Spleen (tissue), 11 donors: ENCODE data around the gene KLHL33. TPM values are rescaled to one million over a fixed set of nuclear protein-coding genes. Genes with fewer than 3 reads are reported as not detected.

Experiments
- DNase-seq: peaks from one replicate; pipeline ENCODE4 v3.0.0-alpha.2; 2020
- H3K27ac ChIP-seq, 8 donors: fragments of 200-600 bp; sonication (generic) in 7 of 8; 1 replicate in 4 of 8; 2 replicates in 4 of 8; pipeline versions ENCODE4 v1.5.0 to v1.8.0; 2016 to 2021; ENCODE audit warnings: inconsistent platforms in 4 of 8, mild to moderate bottlenecking in 4 of 8, moderate library complexity in 1 of 8
- H3K27me3 ChIP-seq, 7 donors: fragments of 200-600 bp; sonication (generic) in 6 of 7; replicated peaks in 1 of 7; 1 replicate in 4 of 7; 2 replicates in 3 of 7; pipeline versions ENCODE4 v1.5.0 to v1.8.0; 2016 to 2021; ENCODE audit warnings: inconsistent platforms in 3 of 7, mild to moderate bottlenecking in 1 of 7
- H3K36me3 ChIP-seq, 6 donors: fragments of 200-600 bp; sonication (generic) in 5 of 6; 1 replicate in 4 of 6; 2 replicates in 2 of 6; pipeline versions ENCODE4 v1.5.0 to v1.8.0; 2016 to 2021; ENCODE audit warnings: inconsistent platforms in 2 of 6
- H3K4me1 ChIP-seq, 6 donors: fragments of 200-600 bp; sonication (generic) in 5 of 6; 1 replicate in 3 of 6; 2 replicates in 3 of 6; pipeline versions ENCODE4 v1.5.0 to v1.8.0; 2016 to 2021; ENCODE audit warnings: inconsistent platforms in 3 of 6
- H3K4me3 ChIP-seq, 8 donors: fragments of 200-600 bp; sonication (generic) in 7 of 8; 1 replicate in 4 of 8; 2 replicates in 4 of 8; pipeline versions ENCODE4 v1.5.0 to v1.8.0; 2016 to 2021; ENCODE audit warnings: inconsistent platforms in 4 of 8, mild to moderate bottlenecking in 4 of 8, moderate library complexity in 2 of 8
- H3K9me3 ChIP-seq, 8 donors: fragments of 200-600 bp; sonication (generic) in 7 of 8; 1 replicate in 4 of 8; 2 replicates in 4 of 8; pipeline versions ENCODE4 v1.5.0 to v1.8.0; 2016 to 2021; ENCODE audit warnings: inconsistent platforms in 4 of 8
- POLR2A ChIP-seq, 3 donors: fragments of 450-650 bp; IDR thresholded peaks; one replicate each; pipeline ENCODE4 v1.5.1; 2017; ENCODE audit warnings: antibody characterized with exemption in 3 of 3, mild to moderate bottlenecking in 1 of 3
- POLR2AphosphoS5 ChIP-seq, 3 donors: sonication (generic); formaldehyde crosslinking; IDR thresholded peaks; one replicate each; pipeline ENCODE4 v1.5.1; 2017; ENCODE audit warnings: antibody characterized with exemption in 3 of 3
- WGBS, 5 donors: extraction: QIAGEN DNeasy Blood & Tissue Kit in 3 of 5; methylation state at CpG; one replicate each; pipeline versions ENCODE4 v1.1.5 to v1.1.7; 2013 to 2018; 5-methylcytosine and 5-hydroxymethylcytosine counted together
- intact Hi-C: fragments of 100-400 bp; cut with DNase I; formaldehyde crosslinking; loops from one replicate; pipeline ENCODE4 v1.15.0; 2023; ENCODE audit warnings: low total_unique reads
- polyA plus RNA-seq, 3 donors: library from polyadenylated mRNA; stranded (reverse); fragments of 200-250 nt; gene quantifications; one replicate each; pipeline ENCODE4 v1.2.1, GENCODE V29; 2013
- total RNA-seq, 7 donors: library from RNA; depleted of rRNA in 3 of 7; stranded (reverse); fragments of >200 nt in 3 of 7; fragmentation: NEBNext Ultra II Directional in 4 of 7; extraction: Animal tissue kit (Norgen Biotek cat#: 25700) in 4 of 7; gene quantifications; one replicate each; pipeline versions ENCODE4 v1.1.0 to v1.2.1, GENCODE V29; 2016 to 2021
- TF ChIP-seq, protein P1 (sequence below), 11 experiments: fragments of 200-600 bp in 7 of 11; fragments of 450-650 bp in 4 of 11; sonication (generic) in 4 of 11; IDR thresholded peaks in 8 of 11; conservative IDR thresholded peaks in 3 of 11; 1 replicate in 7 of 11; 2 replicates in 4 of 11; pipeline versions ENCODE4 v1.4.0 to v1.8.0; 2016 to 2021; ENCODE audit warnings: antibody characterized with exemption in 11 of 11, inconsistent platforms in 4 of 11, mild to moderate bottlenecking in 1 of 11
- donor health status: healthy with polysubstance abuse.
- donor health status: DM: no; HTN: no; CAD: no; lungs with moderate emphysema.
- donor health status: DM: no; HTN: no; CAD: no.
- donor health status: Bipolar disorder and iron deficiency.
- donor health status: healthy.
- donor health status: DM: no; HTN: no; CAD: no.
- donor health status: DM: yes; HTN: yes; CAD: no.

KLHL33 gene
- total and polyA plus RNA-seq, 10 donors: 0.22 to 2.9 (median 0.75) TPM; not detected in 1

GRCh38 chr14:20412876-20413743 is 22.9 kb downstream of the KLHL33 start, which contains the start of gene TEP1:
Gene TEP1, minus strand, starts transcription at chr14:20413501. Its CDS starts 5,062 bp downstream, at chr14:20408439.
- intact Hi-C loops: loop anchor here (5.0 to 10.0 kb wide), 2 partner anchors 52 to 199 kb away; partner anchors contain the start of genes PIP4P1 and PNP

GRCh38 chr14:20412411-20412810 is 23.6 kb downstream of the KLHL33 start:
- Histone ChIP-seq H3K4me3 (peak overlapping the region; percentile 66 to 91 (median 76)), H3K9me3 (no peaks in the 10 kb centered on the region), H3K4me1 (peaks cover 13 to 64% (median 43%) of the 10 kb centered on the region in 6 donors), H3K36me3 (peaks cover 0 to 14% (median 12%) of the 10 kb centered on the region in 6 donors), H3K27me3 (no peaks in the 10 kb centered on the region), H3K27ac (peak overlapping the region; percentile 85 to 99 (median 96))
- TF ChIP-seq POLR2A (IDR thresholded peaks at IDR 0.05): peak in 1 of 3 donors; percentile 28
- TF ChIP-seq, protein P1, sequence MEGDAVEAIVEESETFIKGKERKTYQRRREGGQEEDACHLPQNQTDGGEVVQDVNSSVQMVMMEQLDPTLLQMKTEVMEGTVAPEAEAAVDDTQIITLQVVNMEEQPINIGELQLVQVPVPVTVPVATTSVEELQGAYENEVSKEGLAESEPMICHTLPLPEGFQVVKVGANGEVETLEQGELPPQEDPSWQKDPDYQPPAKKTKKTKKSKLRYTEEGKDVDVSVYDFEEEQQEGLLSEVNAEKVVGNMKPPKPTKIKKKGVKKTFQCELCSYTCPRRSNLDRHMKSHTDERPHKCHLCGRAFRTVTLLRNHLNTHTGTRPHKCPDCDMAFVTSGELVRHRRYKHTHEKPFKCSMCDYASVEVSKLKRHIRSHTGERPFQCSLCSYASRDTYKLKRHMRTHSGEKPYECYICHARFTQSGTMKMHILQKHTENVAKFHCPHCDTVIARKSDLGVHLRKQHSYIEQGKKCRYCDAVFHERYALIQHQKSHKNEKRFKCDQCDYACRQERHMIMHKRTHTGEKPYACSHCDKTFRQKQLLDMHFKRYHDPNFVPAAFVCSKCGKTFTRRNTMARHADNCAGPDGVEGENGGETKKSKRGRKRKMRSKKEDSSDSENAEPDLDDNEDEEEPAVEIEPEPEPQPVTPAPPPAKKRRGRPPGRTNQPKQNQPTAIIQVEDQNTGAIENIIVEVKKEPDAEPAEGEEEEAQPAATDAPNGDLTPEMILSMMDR (IDR thresholded peaks at IDR 0.05 in 8 of 11, conservative IDR thresholded peaks at IDR 0.05 in 3 of 11): no peak
- DNase-seq: no peak
- intact Hi-C loops: loop anchor here (5.0 to 10.0 kb wide), 2 partner anchors 52 to 200 kb away; partner anchors contain the start of genes PIP4P1 and PNP
- 1 to 3% (median 1%) methylated on average over 7 of the region's 7 CpGs for WGBS, 5 donors

More at GRCh38 chr14:20412876-20413743, 22.9 kb downstream of the KLHL33 start, which contains the start of gene TEP1:
- peak; percentile 96 for DNase-seq
- Histone ChIP-seq H3K36me3 (peaks cover 0 to 7% (median 5%) of the 10 kb centered on the region in 6 donors), H3K4me3 (peak within 1 kb of the TSS; percentile 66 to 91 (median 76)), H3K27ac (peak within 1 kb of the TSS; percentile 85 to 99 (median 96)), H3K27me3 (no peaks in the 10 kb centered on the region), H3K9me3 (no peaks in the 10 kb centered on the region), H3K4me1 (peaks cover 13 to 62% (median 43%) of the 10 kb centered on the region in 6 donors)
- 0 to 1% (median 0%) methylated on average over 34 to 43 of the region's 43 CpGs for WGBS, 5 donors
- TF ChIP-seq POLR2AphosphoS5 (IDR thresholded peaks at IDR 0.05): peak; percentile 84 to 93 (median 92)
- TF ChIP-seq, protein P1 (IDR thresholded peaks at IDR 0.05 in 8 of 11, conservative IDR thresholded peaks at IDR 0.05 in 3 of 11): no peak
- TF ChIP-seq POLR2A (IDR thresholded peaks at IDR 0.05): peak in 1 of 3 donors; percentile 62

GRCh38 chr14:20409226-20409625 is 26.7 kb downstream of the KLHL33 start:
- H3K27ac ChIP-seq: no peak overlapping the region
- H3K36me3 ChIP-seq: peaks cover 0 to 46% (median 43%) of the 10 kb centered on the region in 6 donors
- H3K4me3 ChIP-seq: no peak overlapping the region
- H3K9me3 ChIP-seq: no peaks in the 10 kb centered on the region
- H3K27me3 ChIP-seq: no peaks in the 10 kb centered on the region
- intact Hi-C loops: loop anchor here (10.0 kb wide), 1 partner anchor 64 kb away; the partner anchor contains the start of gene PARP2
- no peak for DNase-seq
- WGBS, 5 donors: 79 to 94% (median 92%) methylated on average over 2 of the region's 2 CpGs
- TF ChIP-seq POLR2AphosphoS5 (IDR thresholded peaks at IDR 0.05) (no peak), POLR2A (IDR thresholded peaks at IDR 0.05) (no peak)
- TF ChIP-seq, protein P1 (IDR thresholded peaks at IDR 0.05 in 8 of 11, conservative IDR thresholded peaks at IDR 0.05 in 3 of 11): no peak
- H3K4me1 ChIP-seq: peaks cover 9 to 52% (median 26%) of the 10 kb centered on the region in 6 donors
